GM21576 (cell line): ENCODE data around the gene ASXL3.

ENCODE experiments used
- ATAC-seq: cut with Tn5 transposase; IDR thresholded peaks from one replicate; pipeline ENCODE4 v1.9.1; 2021; ENCODE audit warnings: mild to moderate bottlenecking, moderate library complexity; ENCODE audit not compliant: unreplicated experiment

Gene ASXL3

GRCh38 chr18:33577685-33578517, at the start of gene ASXL3:
Gene ASXL3, plus strand, starts transcription at chr18:33578219. Its CDS starts 413 bp downstream, at chr18:33578632.
- no peak for ATAC-seq

- ATAC-seq, result no peak
Measured at GRCh38 chr18:33532978-33533377, 45.0 kb upstream of the ASXL3 start.

GRCh38 chr18:33536904-33537303, 41.1 kb upstream of the ASXL3 start:
- no peak for ATAC-seq

- no peak for ATAC-seq
Measured at GRCh38 chr18:33538418-33539042, 39.5 kb upstream of the ASXL3 start.

- ATAC-seq, result no peak
Measured at GRCh38 chr18:33540392-33540791, 37.6 kb upstream of the ASXL3 start.

GRCh38 chr18:33541316-33541715, 36.7 kb upstream of the ASXL3 start:
- no peak for ATAC-seq

GRCh38 chr18:33556846-33557245, 21.2 kb upstream of the ASXL3 start:
- no peak for ATAC-seq

- ATAC-seq, result no peak
Measured at GRCh38 chr18:33557706-33558105, 20.3 kb upstream of the ASXL3 start.

- ATAC-seq, result no peak
Measured at GRCh38 chr18:33558529-33558928, 19.5 kb upstream of the ASXL3 start.

- peak; percentile 75 for ATAC-seq
Measured at GRCh38 chr18:33560686-33561370, 17.2 kb upstream of the ASXL3 start.

GRCh38 chr18:33562741-33563140, 15.3 kb upstream of the ASXL3 start:
- ATAC-seq, result no peak

GRCh38 chr18:33567705-33568104, 10.3 kb upstream of the ASXL3 start:
- no peak for ATAC-seq

- no peak for ATAC-seq
Measured at GRCh38 chr18:33571998-33572787, 5.8 kb upstream of the ASXL3 start.

- no peak for ATAC-seq
Measured at GRCh38 chr18:33573193-33573592, 4.8 kb upstream of the ASXL3 start.

- ATAC-seq, result no peak
Measured at GRCh38 chr18:33575451-33575850, 2.6 kb upstream of the ASXL3 start.

GRCh38 chr18:33576999-33577646, 896 bp upstream of the ASXL3 start:
- no peak for ATAC-seq

- ATAC-seq, result no peak
Measured at GRCh38 chr18:33578518-33579348, 714 bp downstream of the ASXL3 start.

GRCh38 chr18:33579349-33580215, 1.6 kb downstream of the ASXL3 start:
- no peak for ATAC-seq

GRCh38 chr18:33580546-33580945, 2.5 kb downstream of the ASXL3 start:
- no peak for ATAC-seq
